Activated B cell treated with CpG ODN at 0.5 μM for 24 hours (primary cell): Measurements from ENCODE around the gene ATP8A2. TPM values are rescaled to one million over a fixed set of nuclear protein-coding genes. Genes with fewer than 3 reads are reported as not detected.

Experiments used
- ATAC-seq: fragments of 200-7000 bp; cut with Tn5 transposase; one replicate; pipeline ENCODE4 v1.10.0; 2021; ENCODE audit warnings: low read depth, mild to moderate bottlenecking, moderate library complexity
- CTCF ChIA-PET: fragments of 350-600 bp; sonication (Branson Sonifier 250); formaldehyde crosslinking; loops from one replicate; lab custom pipeline; 2021; ENCODE audit warnings: antibody characterized with exemption; lab: Charles Lee
- POLR2A ChIA-PET: fragments of 350-600 bp; sonication (Branson Sonifier 250); formaldehyde crosslinking; loops from one replicate; lab custom pipeline; 2021; ENCODE audit warnings: antibody characterized with exemption; lab: Charles Lee
- DNase-seq: peaks from one replicate; pipeline ENCODE4 v3.0.0; 2022
- H3K27ac Mint-ChIP-seq: one replicate; pipeline ENCODE4 v1.8.0; 2020; ENCODE audit warnings: mixed read lengths
- H3K27me3 Mint-ChIP-seq: one replicate; pipeline ENCODE4 v1.8.0; 2021; ENCODE audit warnings: mixed read lengths
- H3K36me3 Mint-ChIP-seq: one replicate; pipeline ENCODE4 v1.8.0; 2021; ENCODE audit warnings: low read depth, mixed read lengths
- H3K4me1 Mint-ChIP-seq: one replicate; pipeline ENCODE4 v1.8.0; 2021; ENCODE audit warnings: mixed read lengths
- H3K4me3 Mint-ChIP-seq: one replicate; pipeline ENCODE4 v1.8.0; 2020; ENCODE audit warnings: mild to moderate bottlenecking, mixed read lengths
- H3K9me3 Mint-ChIP-seq: one replicate; pipeline ENCODE4 v1.8.0; 2020; ENCODE audit warnings: mixed read lengths
- CTCF ChIP-seq: fragments of 200-600 bp; IDR thresholded peaks from one replicate; pipeline ENCODE4 v1.8.0; 2022; ENCODE audit warnings: antibody characterized with exemption, mild to moderate bottlenecking
- intact Hi-C: fragments of 100-400 bp; cut with micrococcal nuclease; formaldehyde crosslinking; loops from one replicate; pipeline ENCODE4 v1.15.1; 2024
- total RNA-seq: library from RNA; stranded (reverse); gene quantifications from 2 replicates; pipeline ENCODE4 v1.2.3, GENCODE V29; 2022

ATP8A2 gene
- total RNA-seq, 1 donor from 2014 or later, result not detected

- peaks cover 10% of the 10 kb centered on the region for H3K27me3 Mint-ChIP-seq
- intact Hi-C loops, result no loop called here
- DNase-seq, result no peak
- H3K27ac Mint-ChIP-seq, result no peak overlapping the region
- ChIA-PET POLR2A (no interaction called here), CTCF (no interaction called here)
- H3K4me3 Mint-ChIP-seq, result no peak overlapping the region
- no peak for ATAC-seq
- H3K4me1 Mint-ChIP-seq, result no peaks in the 10 kb centered on the region
- H3K36me3 Mint-ChIP-seq, result no peaks in the 10 kb centered on the region
- TF ChIP-seq CTCF, result no peak
- H3K9me3 Mint-ChIP-seq, result peaks cover 5% of the 10 kb centered on the region
These were observed 26.0 kb downstream of the ATP8A2 start for GRCh38 chr13:25397763-25398162.

- DNase-seq, result no peak
- Mint-ChIP-seq H3K9me3 (no peaks in the 10 kb centered on the region), H3K27ac (no peak overlapping the region), H3K4me3 (no peak overlapping the region), H3K36me3 (no peaks in the 10 kb centered on the region), H3K27me3 (peaks cover 14% of the 10 kb centered on the region), H3K4me1 (no peaks in the 10 kb centered on the region)
- no peak for TF ChIP-seq CTCF
- intact Hi-C loops, result no loop called here
- POLR2A ChIA-PET, result no interaction called here
- ATAC-seq, result no peak
- CTCF ChIA-PET, result no interaction called here
These were observed 29.2 kb downstream of the ATP8A2 start for GRCh38 chr13:25400925-25401324.

- no peak for TF ChIP-seq CTCF
- intact Hi-C loops, result no loop called here
- POLR2A ChIA-PET, result no interaction called here
- no peak for DNase-seq
- Mint-ChIP-seq H3K9me3 (no peaks in the 10 kb centered on the region), H3K36me3 (no peaks in the 10 kb centered on the region), H3K27ac (no peak overlapping the region), H3K4me1 (no peaks in the 10 kb centered on the region), H3K27me3 (peaks cover 14% of the 10 kb centered on the region), H3K4me3 (no peak overlapping the region)
- CTCF ChIA-PET, result no interaction called here
- ATAC-seq, result no peak
These were observed 30.2 kb downstream of the ATP8A2 start for GRCh38 chr13:25401958-25402357.

GRCh38 chr13:25406377-25406776, 34.6 kb downstream of the ATP8A2 start:
- CTCF ChIA-PET, result no interaction called here
- Mint-ChIP-seq H3K4me1 (no peaks in the 10 kb centered on the region), H3K4me3 (no peak overlapping the region), H3K27ac (no peak overlapping the region), H3K9me3 (peaks cover 3% of the 10 kb centered on the region), H3K27me3 (peaks cover 6% of the 10 kb centered on the region), H3K36me3 (no peaks in the 10 kb centered on the region)
- ATAC-seq (no peak), DNase-seq (no peak)
- no peak for TF ChIP-seq CTCF
- intact Hi-C loops, result no loop called here
- POLR2A ChIA-PET, result no interaction called here

- intact Hi-C loops, result no loop called here
- no peak overlapping the region for H3K4me3 Mint-ChIP-seq
- TF ChIP-seq CTCF, result no peak
- ATAC-seq (no peak), DNase-seq (no peak)
- no peaks in the 10 kb centered on the region for H3K4me1 Mint-ChIP-seq
- no peak overlapping the region for H3K27ac Mint-ChIP-seq
- POLR2A ChIA-PET, result no interaction called here
- CTCF ChIA-PET, result no interaction called here
- H3K36me3 Mint-ChIP-seq, result no peaks in the 10 kb centered on the region
- peaks cover 3% of the 10 kb centered on the region for H3K27me3 Mint-ChIP-seq
- peaks cover 3% of the 10 kb centered on the region for H3K9me3 Mint-ChIP-seq
These were observed 38.2 kb downstream of the ATP8A2 start for GRCh38 chr13:25409938-25410337.
